NCI-H1694 treated with DMSO at 0.1 percent for 48 hours (cell line): ENCODE data around the gene CST3.
"Not testable (repeated sequence)": the region's sequence is repeated elsewhere in the genome, so short reads cannot be mapped to it uniquely, and the experiment has no call there.

Source experiments
- DNase-seq: peaks from one replicate; lab custom pipeline; 2025; lab: John Stamatoyannopoulos, UW

The CST3 gene

DNA sequence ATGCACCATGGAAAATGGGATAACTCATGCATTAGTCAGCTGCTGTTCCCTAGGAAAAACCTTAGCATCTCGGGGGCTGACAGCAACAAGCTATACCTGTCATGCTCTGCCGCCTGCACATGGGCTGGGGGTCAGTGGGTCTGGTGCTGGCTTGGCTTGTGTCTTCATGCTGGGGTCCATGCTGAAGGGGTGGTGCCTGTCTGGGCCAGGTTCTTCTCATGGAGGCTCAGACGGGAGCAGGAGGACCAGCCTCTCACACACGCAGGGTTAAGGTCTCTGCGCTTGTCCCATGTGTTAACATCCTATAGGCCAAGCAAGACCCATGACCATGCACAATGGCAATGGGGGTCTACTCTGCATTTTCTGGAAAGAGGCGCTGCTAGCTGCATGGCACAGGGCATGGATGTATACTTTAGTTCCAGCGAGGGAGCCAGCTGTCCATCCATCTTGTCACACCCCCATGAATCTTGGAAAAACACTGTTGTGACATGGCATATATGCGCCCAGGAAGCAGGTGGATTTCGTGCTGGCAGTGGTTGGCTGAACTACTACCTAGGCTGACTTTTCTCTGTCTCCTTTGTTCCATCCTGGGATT is 24.6 kb upstream of the CST3 start:
- DNase-seq: no peak

DNA sequence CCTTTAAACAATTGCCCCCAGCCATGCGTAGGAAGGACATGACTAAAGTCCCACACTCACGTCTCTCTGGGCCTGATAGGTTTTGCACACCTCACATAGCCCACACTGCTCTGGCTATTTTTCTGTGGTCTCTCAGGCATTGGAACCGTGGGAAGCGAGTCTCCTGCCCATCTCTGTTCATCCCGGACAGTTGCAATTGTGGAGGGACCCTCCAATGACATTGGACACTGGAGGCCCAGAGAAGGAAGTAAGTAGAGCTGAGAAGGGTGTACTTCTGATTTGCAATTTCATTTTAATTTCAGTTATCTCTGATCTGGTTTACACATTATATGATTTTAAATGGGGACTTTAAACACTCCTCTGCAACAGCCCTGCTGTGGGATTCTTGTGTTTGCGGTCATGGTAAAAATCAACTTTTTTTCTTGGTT is 23.3 kb upstream of the CST3 start:
- no peak for DNase-seq

DNA sequence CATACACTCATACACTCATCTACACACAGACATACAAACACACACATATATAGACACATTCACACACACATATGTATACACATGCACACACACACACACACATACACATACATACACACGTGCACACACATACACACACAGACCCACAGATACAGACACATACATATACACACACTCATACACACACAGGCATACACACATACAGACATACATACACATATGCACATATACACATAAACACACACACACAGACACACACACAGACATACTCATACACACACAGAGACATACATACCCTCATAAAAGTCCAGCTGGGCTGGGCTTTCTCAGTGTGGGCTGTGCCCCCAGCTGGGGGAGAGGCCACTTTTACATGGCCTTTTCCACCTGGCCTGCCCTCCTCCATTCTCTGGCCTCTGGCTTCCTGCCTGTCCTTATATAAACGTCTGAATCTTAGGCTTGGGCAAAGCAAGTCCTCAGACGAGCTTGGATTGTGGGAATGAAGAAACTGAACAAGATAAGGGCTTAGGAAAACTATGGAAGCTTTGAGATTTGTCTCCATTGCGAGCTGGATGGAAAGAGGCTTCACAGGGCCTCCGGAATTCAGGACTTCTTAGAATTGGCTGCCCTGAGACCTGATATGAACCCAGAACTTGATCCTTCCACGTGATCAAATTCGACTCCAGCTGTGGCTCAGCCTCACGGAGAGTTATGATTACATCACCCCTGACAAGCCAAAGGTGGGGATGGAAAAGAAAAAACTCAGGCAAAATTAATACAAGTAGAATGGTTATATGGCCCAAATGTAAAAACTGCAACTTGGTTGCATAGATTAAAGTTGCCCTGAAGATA is 22.5 kb upstream of the CST3 start:
- DNase-seq: no peak

DNA sequence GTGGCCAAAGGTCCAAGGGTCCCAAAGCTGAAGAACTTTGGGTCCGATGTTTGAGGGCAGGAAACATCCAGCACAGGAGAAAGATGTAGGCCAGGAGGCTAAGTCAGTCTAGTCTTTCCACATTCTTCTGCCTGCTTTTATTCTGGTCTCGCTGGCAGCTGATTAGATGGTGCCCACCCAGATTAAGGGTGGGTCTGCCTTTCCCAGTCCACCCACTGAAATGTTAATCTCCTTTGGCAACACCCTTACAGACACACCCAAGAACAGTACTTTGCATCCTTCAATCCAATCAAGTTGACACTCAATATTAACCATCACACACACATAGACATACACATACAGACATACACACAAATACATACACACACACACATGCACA is 21.8 kb upstream of the CST3 start:
- not testable (repeated sequence) for DNase-seq

DNA sequence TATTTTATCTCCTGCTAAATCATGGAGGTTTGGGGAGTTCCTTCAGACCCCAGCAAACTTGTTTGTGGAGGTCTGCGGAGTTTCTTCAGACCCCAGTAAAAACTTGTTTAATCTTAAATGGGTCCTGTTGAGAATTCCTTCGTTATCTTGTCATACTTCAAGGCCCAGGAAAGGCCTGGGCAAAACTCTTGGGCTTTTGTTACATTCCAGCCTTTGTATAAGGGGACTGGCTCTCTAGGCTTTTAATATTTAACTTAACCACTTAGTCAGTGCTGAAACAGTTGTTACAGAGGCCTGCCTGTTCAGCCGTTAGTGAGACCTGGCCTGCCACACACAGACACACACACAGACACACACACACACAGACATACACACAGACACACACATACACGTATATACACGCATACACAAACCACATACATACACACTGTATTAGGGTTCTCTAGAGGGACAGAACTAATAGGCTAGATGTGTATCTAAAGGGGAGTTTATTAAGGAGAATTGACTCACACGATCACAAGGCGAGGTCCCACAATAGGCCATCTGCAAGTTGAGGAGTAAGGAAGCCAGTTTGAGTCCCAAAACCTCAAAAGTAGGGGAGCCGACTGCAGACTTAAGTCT is 21.3 kb upstream of the CST3 start:
- DNase-seq: no peak

DNA sequence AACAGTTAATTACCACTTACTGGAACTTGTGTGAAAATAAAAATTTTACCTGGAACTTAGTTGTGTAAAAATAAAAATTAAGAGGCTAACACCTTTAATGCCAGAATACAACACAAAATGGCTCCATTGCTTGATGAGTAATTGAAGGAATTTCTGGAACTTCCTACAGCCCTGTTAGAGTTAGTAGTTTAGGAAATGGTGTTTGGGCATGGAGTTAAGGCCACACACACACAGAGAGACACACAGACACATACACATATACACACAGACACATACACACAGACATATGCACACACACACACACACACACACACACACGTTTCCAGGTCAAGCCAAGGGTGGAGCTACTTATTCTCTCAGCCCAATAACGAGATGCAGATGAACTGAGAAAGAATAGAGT is 20.6 kb upstream of the CST3 start:
- DNase-seq: no peak

DNA sequence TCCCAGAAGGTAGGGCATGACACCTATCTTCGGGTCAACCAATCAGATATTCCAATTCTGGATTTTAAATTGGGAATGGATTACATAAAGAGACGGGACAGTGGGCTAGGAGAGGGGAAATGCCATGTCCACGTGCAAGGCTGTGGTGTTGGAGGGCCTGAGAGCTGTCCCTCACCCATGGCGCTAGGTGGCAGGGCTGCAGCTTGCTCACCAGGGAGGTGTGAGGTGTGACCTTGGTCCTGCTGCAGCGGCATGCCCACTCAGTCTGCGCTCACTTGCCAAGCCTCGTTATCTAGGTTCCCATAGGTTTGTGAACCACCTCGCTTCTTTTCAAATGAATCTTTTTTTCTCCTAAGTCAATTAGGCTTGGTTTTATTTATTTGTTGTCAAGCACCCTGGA is 19.4 kb upstream of the CST3 start:
- no peak for DNase-seq

DNA sequence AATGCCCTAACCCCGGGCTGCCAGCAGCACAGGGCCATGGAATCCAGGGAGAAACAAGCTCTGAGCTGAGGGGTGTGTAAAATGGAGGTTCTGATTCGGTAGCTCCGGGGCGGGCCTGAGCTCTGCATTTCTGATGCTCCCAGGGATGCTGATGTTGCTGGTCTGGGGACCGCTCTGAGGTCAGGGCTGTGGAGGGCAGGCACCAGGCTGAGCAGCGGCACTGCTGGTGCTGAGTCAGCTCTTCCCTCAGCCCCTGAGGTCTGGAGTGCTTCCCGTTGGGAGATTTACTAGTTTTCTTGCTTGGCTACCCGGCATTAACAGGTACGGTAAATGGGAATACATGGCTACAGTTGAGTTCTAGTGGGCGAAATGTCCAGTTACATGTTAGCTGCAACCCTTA is 18.6 kb upstream of the CST3 start:
- no peak for DNase-seq

DNA sequence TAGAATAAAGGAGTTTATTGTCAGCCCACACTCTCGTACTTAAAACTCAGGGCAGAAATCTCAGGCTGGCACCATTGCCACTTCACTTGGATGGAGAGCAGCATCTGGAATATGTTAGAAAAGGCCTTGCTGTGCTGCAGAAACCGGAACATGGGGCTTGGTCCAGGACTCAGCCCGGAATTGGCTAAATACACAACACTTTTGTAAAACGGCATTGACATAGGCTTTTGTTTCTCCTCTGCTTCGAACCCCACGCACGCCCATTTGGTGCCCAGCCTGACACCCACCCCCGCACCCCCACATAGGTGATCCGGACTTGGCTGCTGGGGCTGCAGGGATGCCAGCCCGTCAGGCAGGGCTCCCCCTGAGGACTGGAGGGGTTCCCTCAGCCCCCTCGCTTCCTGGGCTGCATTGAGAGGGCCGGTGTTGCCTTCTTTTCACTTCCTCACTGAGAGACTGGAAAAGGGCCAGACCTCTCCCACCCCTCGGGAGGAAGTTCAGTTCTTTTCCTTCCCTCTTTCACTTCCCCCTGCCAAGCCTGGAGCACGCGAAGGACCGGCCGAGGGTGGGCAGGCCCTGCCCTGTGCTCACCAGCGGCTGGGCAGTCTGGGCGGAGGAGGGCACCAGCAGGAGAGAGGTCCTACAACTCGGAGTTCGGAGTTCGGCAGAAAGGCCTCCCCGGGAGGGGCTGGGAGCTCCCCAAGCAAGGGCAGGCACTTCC is 17.9 kb upstream of the CST3 start:
- no peak for DNase-seq

DNA sequence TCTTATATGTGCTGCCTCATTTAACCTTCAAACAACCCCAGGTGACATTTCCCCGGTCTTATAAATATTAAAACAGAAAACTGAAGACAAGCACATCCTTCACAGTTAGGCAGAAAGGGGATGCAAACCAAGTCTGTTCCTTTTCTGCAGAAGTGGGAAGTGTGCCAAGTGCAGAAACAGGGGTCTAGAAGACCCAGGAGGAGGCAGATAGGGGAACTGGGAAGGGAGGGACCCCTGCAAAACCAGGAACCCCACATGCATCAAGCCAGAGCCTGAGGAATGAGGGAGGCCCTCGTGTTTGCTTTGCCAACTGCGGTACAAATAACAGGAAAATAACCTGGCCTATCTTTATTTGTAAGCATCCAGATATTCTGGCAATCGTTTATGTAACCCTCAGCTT is 17.0 kb upstream of the CST3 start:
- DNase-seq: no peak

DNA sequence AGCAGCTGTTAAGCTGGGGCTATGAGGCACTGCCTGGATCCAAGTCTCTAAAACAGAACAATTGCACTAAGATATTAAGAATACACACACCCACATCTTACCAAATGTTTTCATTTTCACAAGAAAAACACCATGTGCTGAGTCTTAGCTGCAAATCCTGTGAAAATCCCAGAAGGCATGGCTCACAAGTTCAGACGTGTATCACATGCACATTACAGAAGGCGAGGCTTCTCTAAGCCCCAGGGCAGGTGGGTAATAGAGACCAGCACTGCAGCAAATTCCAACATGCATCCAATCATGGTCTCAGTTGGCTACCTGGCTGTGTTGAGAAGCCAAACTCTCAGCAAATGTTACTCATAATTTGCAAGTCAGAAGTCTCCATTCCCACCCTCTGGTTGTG is 16.2 kb upstream of the CST3 start:
- DNase-seq: no peak

DNA sequence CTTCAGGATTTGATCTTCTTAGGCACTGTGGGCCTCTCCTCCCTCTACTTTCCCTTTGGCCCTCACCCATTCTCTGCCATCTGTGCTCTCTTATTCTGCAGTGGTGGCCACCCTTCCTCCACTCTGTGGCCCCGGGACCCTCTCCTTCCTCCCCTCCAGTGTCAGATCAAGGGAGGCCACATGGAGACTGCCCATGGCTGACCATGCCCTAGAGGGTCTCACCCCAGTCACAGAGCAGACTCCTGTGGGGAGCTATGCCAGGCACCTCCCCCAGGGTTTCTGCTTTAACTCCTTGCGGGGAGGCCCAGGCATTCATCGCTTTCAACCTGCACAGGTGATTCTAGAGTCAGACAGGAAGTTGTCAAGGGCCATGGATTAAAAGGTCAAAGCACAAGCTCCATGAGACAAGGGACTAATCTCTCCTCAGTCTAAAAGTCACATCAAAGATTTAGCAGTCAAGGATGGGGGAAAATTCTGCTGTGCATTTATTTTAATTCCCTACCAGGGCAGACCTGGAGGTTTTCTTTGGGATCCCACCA is 15.7 kb upstream of the CST3 start:
- DNase-seq: no peak

DNA sequence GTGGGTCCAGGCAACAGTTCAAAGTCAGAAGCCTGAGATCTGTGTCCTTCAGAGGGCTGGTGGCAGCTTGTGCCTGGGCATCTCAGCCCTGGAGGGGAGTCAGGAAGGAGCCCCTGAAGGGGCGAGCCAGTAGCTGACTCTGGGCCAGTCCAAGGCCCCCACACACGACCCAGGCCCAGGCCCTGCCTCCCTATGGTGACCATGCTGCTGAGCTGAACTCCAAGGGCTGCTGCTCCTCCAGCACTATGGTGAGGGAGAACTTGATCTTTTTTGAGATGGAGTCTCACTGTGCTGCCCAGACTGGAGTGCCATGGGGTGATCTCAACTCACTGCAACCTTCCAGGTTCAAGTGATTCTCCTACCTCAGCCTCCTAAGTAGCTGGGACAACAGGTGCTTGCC is 15.2 kb upstream of the CST3 start:
- no peak for DNase-seq

DNA sequence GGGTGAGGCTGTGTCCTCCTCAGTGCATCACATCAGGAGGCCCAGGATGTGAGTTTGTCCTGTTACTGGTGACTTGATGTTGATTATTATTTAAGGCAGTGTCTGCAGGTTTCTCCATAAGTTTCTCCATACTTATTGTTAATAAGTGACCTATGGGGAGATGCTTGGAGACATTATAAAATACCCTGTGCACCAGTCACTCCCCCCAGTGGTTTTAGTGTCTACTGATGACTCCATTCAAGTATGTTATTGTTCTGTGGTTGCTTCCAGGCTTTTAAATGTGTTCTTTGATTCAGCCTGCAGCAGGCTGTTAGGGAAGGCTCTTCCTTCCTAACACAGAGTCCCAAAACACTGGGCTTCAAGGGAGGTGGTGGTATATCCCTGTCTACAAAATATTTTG is 14.6 kb upstream of the CST3 start:
- DNase-seq: no peak

DNA sequence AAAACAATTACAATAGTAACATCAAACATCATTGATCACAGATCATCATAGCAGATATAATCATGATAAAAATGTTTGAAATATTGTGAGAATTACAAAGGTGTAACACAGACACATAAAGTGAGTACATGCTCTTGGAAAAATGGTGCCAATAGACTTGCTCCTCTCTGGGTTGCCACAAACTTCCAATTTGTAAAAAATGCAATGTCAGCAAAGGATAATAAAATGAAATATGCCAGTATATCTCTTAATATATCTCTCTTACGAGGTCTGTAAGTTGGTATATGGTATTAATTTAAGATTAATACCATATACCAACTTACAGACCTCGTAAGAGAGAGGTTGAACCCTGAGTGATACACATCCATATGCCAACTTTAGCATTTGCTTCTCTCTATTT is 13.4 kb upstream of the CST3 start:
- DNase-seq: no peak

DNA sequence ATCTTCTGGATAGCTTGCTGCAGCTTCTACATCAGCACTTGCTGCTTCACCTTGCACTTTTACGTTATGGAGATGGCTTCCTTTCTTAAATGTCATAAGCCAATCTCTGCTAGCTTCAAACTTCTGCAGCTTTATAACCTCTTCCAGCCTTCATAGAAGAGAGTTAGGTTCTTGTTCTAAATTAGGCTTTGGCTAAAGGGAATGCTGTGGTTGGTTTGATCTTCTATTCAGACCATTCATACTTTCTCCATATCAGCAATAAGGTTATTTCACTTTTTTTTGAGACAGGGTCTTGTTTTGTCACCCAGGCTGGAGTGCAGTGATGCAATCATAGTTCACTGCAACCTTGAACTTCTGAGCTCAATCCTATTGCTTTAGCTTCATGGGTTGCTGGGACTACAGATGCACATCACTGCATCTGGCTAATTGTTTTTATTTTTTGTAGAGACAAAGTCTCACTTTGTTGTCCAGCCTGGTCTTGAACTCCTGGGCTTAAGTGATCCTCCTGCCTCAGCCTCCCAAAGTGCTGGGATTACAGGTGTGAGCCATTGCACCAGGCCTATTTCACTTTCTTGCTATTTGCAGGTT is 12.2 kb upstream of the CST3 start:
- DNase-seq: no peak

DNA sequence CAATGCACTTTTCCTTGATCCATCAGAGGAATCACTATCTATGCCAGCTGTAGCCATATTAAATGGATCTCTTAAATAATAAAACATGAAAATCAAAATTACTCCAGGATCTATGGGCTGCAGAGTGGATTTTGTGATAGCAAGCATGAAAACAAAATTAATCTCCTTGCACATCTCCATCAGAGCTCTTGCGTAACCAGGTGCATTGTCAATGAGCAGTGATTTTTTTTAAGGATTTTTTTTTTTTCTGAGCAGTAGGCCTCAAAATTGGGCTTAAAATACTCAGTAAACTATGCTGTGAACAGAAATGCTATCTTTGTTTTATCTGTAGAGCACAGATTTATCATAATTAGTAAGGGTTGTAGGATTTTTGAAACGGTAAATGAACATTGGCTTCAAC is 11.5 kb upstream of the CST3 start:
- no peak for DNase-seq

DNA sequence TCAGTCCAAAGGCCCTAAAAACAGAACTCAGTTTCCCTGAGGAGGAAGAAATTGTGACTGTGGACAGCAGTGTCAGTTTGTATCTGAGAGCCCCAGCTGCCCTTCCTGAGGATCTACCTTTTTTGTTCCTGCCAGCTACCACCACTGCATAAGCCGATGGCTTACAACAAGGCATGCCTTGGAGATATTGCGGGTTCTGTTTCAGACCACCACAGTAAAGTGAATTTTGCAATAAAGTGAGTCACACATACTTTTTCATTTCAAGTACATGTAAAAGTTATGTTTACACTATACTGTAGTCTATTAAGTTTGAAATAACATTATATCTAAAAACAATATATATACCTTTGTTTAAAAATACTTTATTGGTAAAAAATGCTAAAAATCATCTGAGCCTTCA is 9.6 kb upstream of the CST3 start:
- DNase-seq: no peak

DNA sequence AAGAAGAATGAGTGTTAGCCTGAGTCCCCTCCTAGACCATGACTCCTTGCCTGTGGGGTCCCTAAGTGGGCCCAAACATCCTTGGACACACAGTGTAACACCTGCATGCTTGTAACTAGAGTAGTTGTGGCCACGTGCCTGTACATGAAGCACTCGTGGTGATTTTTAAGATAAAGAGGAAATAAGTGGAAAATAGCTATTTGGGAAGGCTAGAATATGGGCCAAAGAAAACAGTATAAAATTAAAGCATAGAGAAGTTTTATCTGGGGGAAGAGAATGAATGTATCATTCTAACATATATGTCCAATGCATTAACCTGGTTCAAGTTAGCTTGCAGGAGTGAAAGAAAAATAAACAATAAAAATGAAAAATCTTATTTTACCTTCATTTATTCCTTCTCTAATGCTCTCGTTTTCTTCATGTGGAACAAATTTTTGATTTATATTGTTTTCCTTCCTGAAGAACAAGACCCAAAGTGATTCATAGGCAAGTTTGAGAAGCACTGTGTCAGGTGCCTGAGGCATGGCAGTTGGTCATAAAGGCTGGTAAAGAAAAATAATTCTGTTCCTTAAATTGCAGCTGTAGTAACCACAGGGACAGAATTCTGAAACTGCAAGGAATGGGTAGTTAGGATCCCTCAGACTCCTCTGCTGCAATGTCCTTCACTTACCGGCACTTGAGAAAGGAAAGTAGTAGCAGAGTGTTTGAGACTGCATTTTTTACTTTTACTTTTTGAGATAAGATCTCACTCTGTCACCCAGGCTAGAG is 8.5 kb upstream of the CST3 start:
- no peak for DNase-seq

DNA sequence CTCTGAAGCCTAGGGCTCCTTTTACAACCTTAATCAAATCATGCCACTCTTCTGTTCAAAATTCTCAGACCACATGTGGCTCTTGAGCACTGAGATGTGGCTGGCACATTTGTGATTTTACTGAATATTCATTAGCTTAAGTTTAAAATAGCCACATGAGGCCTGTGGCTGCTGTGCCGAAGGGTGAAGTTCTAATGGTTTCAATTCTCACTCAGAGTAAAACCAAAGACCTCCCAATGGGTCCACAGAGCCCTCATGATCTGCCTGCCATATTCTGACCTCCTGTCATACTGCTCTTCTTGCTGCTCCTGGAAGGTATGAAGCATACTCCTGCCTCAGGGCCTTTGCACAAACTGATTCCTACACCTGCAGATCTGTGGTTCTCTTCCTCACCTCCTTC is 7.8 kb upstream of the CST3 start:
- no peak for DNase-seq

DNA sequence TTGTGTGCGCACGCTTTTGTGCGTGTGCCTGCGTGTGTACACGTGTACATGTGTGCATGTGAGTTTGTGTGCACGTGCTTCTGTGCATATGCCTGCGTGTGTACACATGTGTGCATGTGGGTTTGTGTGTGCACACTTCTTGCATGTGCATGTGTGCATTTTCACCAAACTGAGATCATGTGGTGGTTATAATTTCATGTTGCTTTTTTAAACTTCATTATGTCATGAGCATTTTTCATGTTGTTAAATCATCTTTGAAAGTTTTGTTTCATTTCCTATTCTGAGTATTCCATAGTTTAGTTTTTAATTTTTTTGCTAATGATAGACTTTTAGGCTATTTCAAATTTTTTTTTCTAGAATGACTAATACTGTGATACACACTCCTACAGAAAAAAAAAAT is 6.4 kb upstream of the CST3 start:
- DNase-seq: no peak
